ENCODE results near the gene OR1F1.
A peak's percentile ranks its signal among the peaks of the same experiment; 100 is the strongest.
"Not testable (repeated sequence)": the region's sequence is repeated elsewhere in the genome, so short reads cannot be mapped to it uniquely, and the experiment has no call there.

Gene OR1F1

DNA sequence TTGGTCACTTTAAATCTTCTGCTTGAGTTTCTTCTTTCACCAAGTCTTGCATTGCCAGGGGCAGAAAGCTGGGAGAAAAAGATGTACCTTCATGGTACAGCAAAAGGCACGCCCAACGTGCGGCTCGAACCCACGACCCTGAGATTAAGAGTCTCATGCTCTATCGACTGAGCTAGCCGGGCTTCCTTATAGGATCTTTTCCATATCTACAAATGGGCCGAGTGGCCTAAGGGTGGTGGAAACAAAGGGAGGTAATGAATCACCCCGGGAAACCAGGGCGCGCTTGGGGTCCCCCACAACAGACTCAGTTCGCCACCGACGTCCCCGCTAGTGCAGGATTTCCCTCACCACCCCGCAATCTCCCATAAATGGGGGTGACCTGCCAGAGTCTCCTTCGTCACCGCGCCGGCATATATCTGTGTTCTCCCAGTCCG lies 7.5 kb upstream of the OR1F1 start:
- no peak overlapping the region for H3K4me3 ChIP-seq (IDR thresholded peaks at IDR 0.05; ENCODE audit: insufficient read depth, low read depth, low read length)
- H3K9ac ChIP-seq: no peak overlapping the region
- no peaks in the 10 kb centered on the region for H3K79me2 ChIP-seq (ENCODE audit: insufficient read depth, low read depth)
- H3K36me3 ChIP-seq (ENCODE audit: insufficient read depth): no peaks in the 10 kb centered on the region
- H3K4me2 ChIP-seq: no peak overlapping the region
- peaks cover 35% of the 10 kb centered on the region; the same call in 1 of the 2 replicates for H3K27me3 ChIP-seq (ENCODE audit: insufficient read depth, low read depth)
- no peak overlapping the region for H3K27ac ChIP-seq
- H3K4me1 ChIP-seq (ENCODE audit: low read depth, poor library complexity, severe bottlenecking): peaks cover 8% of the 10 kb centered on the region
- no peak overlapping the region for H2AFZ ChIP-seq (ENCODE audit: low read depth)
- H4K20me1 ChIP-seq (ENCODE audit: insufficient read depth): no peaks in the 10 kb centered on the region
- TF ChIP-seq, protein P1, sequence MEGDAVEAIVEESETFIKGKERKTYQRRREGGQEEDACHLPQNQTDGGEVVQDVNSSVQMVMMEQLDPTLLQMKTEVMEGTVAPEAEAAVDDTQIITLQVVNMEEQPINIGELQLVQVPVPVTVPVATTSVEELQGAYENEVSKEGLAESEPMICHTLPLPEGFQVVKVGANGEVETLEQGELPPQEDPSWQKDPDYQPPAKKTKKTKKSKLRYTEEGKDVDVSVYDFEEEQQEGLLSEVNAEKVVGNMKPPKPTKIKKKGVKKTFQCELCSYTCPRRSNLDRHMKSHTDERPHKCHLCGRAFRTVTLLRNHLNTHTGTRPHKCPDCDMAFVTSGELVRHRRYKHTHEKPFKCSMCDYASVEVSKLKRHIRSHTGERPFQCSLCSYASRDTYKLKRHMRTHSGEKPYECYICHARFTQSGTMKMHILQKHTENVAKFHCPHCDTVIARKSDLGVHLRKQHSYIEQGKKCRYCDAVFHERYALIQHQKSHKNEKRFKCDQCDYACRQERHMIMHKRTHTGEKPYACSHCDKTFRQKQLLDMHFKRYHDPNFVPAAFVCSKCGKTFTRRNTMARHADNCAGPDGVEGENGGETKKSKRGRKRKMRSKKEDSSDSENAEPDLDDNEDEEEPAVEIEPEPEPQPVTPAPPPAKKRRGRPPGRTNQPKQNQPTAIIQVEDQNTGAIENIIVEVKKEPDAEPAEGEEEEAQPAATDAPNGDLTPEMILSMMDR (conservative IDR thresholded peaks at IDR 0.05; ENCODE audit: low read depth, low read length): no peak

DNA sequence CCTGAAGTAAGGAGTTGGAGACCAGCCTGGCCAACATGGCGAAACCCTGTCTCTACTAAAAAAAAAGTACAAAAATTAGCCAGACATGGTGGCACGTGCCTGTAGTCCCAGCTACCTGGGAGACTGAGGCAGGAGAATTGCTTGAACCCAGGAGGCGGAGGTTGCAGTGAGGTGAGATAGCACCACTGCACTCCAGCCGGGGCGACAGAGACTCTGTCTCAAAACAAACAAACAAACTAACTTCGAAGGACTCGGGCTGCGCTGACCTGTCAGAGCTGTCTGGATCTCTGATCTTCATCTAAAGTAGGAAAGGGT lies 5.8 kb upstream of the OR1F1 start:
- not testable (repeated sequence) for H3K9ac ChIP-seq; H3K4me3 ChIP-seq (IDR thresholded peaks at IDR 0.05; ENCODE audit: insufficient read depth, low read depth, low read length); H2AFZ ChIP-seq (ENCODE audit: low read depth); H3K36me3 ChIP-seq (ENCODE audit: insufficient read depth); H3K79me2 ChIP-seq (ENCODE audit: insufficient read depth, low read depth); H4K20me1 ChIP-seq (ENCODE audit: insufficient read depth); H3K27ac ChIP-seq; H3K4me2 ChIP-seq
- Histone ChIP-seq H3K27me3 (ENCODE audit: insufficient read depth, low read depth) (peaks cover 31% of the 10 kb centered on the region; the same call in 1 of the 2 replicates), H3K4me1 (ENCODE audit: low read depth, poor library complexity, severe bottlenecking) (peaks cover 20% of the 10 kb centered on the region)

DNA sequence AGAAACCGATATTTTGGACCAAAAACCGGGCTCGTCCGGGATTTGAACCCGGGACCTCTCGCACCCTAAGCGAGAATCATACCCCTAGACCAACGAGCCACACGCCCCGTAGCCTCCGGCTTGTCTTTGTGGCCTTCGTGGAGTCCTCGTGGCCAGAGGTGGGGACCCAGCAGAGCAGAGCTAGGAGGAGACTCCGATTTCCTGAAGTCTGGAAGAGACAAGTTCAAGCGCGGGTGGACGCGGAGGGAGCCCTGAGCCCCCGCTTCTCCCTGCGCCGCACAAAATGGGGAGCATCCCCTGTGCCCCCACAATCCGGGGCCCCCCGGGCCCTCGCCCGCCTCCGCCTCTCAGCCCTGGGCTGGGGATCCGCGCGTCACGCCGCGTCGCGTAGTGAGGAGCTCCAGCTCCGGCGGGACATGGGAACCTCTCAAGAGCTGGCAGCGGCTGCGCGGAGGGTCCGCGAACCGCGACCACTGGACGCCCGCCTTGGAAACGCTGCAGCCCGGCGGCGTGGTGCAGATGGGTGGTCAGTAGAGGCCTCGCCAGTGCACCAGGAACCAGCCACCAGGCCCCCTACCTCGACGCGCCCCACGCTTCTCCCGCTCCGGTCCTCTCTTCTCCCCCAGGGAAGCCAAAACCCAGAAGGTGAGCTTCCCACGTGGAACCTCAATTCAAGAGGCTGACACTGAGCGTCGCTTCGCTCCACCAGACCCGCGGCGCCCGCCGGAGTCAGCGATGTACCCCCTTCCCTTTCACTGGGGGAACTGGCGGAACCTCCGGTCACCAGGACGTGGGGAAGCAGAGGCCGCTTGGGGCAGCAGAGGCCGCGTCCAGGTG lies 5.2 kb upstream of the OR1F1 start:
- H3K4me3 ChIP-seq (IDR thresholded peaks at IDR 0.05; ENCODE audit: insufficient read depth, low read depth, low read length): no peak overlapping the region
- H3K9ac ChIP-seq: peak overlapping the region; percentile 28; the same call in 1 of the 2 replicates
- no peaks in the 10 kb centered on the region for H3K79me2 ChIP-seq (ENCODE audit: insufficient read depth, low read depth)
- peaks cover 25% of the 10 kb centered on the region; the same call in 1 of the 2 replicates for H3K27me3 ChIP-seq (ENCODE audit: insufficient read depth, low read depth)
- no peaks in the 10 kb centered on the region for H4K20me1 ChIP-seq (ENCODE audit: insufficient read depth)
- H2AFZ ChIP-seq (ENCODE audit: low read depth): peak overlapping the region; percentile 51
- H3K4me1 ChIP-seq (ENCODE audit: low read depth, poor library complexity, severe bottlenecking): peaks cover 25% of the 10 kb centered on the region
- H3K36me3 ChIP-seq (ENCODE audit: insufficient read depth): no peaks in the 10 kb centered on the region
- H3K4me2 ChIP-seq: peak overlapping the region; percentile 37
- TF ChIP-seq, protein P1 (conservative IDR thresholded peaks at IDR 0.05; ENCODE audit: low read depth, low read length): no peak
- H3K27ac ChIP-seq: no peak overlapping the region

DNA sequence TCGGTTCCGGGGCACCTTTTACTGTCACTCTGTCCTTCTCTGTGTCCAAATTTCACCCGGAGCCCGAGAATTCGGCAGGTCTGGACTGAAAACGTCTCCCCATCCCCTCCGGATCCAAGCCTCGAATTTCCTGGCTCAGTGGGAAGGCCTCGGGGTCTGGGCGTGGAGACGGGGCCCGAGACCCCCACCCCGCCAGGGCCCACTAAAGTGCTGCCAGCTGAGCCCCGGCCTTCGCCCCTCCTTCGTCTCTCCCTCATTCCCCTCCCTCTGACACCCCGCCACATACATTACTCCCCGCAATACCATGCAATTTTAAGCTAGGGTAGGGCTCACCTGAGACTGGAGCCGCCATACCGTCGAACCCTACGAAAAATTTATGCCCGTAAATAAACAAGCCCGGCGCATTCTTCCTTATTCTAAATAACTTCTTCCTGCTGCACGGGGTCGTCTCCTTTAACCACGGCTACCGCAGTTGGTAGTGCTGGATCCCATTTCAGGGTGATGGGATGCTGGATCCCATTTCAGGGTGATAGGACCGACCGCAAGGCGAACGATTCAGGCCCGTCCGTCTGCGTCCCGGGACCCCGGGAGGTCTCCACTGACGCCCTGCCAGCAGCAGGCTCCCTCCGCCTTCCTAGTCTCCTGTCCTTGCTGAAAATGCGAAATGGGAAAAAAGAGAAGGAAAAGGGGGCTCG lies 4.4 kb upstream of the OR1F1 start:
- H3K79me2 ChIP-seq (ENCODE audit: insufficient read depth, low read depth): no peaks in the 10 kb centered on the region
- peak overlapping the region; percentile 51 for H2AFZ ChIP-seq (ENCODE audit: low read depth)
- TF ChIP-seq, protein P1 (conservative IDR thresholded peaks at IDR 0.05; ENCODE audit: low read depth, low read length): no peak
- H3K4me2 ChIP-seq: peak overlapping the region; percentile 37; the same call in 1 of the 2 replicates
- no peaks in the 10 kb centered on the region for H4K20me1 ChIP-seq (ENCODE audit: insufficient read depth)
- no peak overlapping the region for H3K27ac ChIP-seq
- peaks cover 25% of the 10 kb centered on the region; the same call in 1 of the 2 replicates for H3K27me3 ChIP-seq (ENCODE audit: insufficient read depth, low read depth)
- H3K9ac ChIP-seq: peak overlapping the region; percentile 28; the same call in 1 of the 2 replicates
- no peaks in the 10 kb centered on the region for H3K36me3 ChIP-seq (ENCODE audit: insufficient read depth)
- H3K4me3 ChIP-seq (IDR thresholded peaks at IDR 0.05; ENCODE audit: insufficient read depth, low read depth, low read length): no peak overlapping the region
- H3K4me1 ChIP-seq (ENCODE audit: low read depth, poor library complexity, severe bottlenecking): peaks cover 25% of the 10 kb centered on the region
